Fibroblast of lung (primary cell): ENCODE data around the gene EFHC1.

Source experiments
- CTCF ChIP-seq, 2 donors: IDR thresholded peaks in 1 of 2; conservative IDR thresholded peaks in 1 of 2; 1 replicate in 1 of 2; 2 replicates in 1 of 2; pipeline ENCODE4 v1.5.1; 2011 to 2012; ENCODE audit warnings: low read length in 2 of 2, control low read depth in 1 of 2, inconsistent platforms in 1 of 2, low read depth in 1 of 2, mild to moderate bottlenecking in 1 of 2
- EZH2 ChIP-seq: IDR thresholded peaks from 2 replicates; pipeline ENCODE4 v1.5.1; 2012; ENCODE audit warnings: low read length, control low read depth, mild to moderate bottlenecking; ENCODE audit errors: missing control alignments

DNA sequence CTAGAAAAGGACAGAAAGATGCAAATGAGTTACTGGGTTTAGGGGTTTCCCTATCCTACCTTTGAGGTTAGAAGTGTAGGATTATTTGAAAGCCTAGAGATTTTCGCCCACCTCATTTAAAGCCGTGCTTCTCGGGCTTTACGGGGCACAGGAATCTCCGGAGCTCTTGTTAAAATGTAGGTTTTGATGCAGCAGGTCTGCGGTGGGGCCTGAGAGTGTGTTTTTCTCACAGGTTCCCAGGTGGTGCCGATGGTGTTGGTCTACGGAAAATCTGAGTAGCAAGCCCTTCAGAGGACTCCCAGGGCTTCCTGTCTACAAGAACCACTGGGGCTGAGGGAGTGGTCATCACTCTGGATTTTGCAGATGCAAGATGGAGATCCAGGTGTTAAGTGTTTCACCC, 109.2 kb downstream of the EFHC1 start:
- no peak for TF ChIP-seq CTCF (conservative IDR thresholded peaks at IDR 0.05 in 1 of 2, IDR thresholded peaks at IDR 0.05 in 1 of 2; ENCODE audit: low read depth in 1 of 2, low read length in 2 of 2)
- no peak for TF ChIP-seq EZH2
